Measurements from ENCODE around the gene SLC2A9.

The SLC2A9 gene

GRCh38 chr4:9880406-9881197 lies 140.7 kb downstream of the SLC2A9 start:
- DNase-seq: no peak

- DNase-seq: no peak
Measured at GRCh38 chr4:9877123-9877522, 144.2 kb downstream of the SLC2A9 start.

GRCh38 chr4:9875516-9875915 lies 145.8 kb downstream of the SLC2A9 start:
- no peak for DNase-seq

- DNase-seq: no peak
Measured at GRCh38 chr4:9874385-9874784, 146.9 kb downstream of the SLC2A9 start.

- DNase-seq: peak; percentile 46
Measured at GRCh38 chr4:9870165-9870790, 151.0 kb downstream of the SLC2A9 start.

- DNase-seq: no peak
Measured at GRCh38 chr4:9867751-9868425, 153.4 kb downstream of the SLC2A9 start.

GRCh38 chr4:9866931-9867330 lies 154.4 kb downstream of the SLC2A9 start:
- no peak for DNase-seq

GRCh38 chr4:9861561-9861960 lies 159.7 kb downstream of the SLC2A9 start:
- no peak for DNase-seq

- DNase-seq: no peak
Measured at GRCh38 chr4:9859810-9860209, 161.5 kb downstream of the SLC2A9 start.

GRCh38 chr4:9849538-9849920 lies 171.8 kb downstream of the SLC2A9 start:
- DNase-seq: no peak

GRCh38 chr4:9847968-9848748 lies 173.1 kb downstream of the SLC2A9 start:
- DNase-seq: no peak

GRCh38 chr4:9845791-9846493 lies 175.4 kb downstream of the SLC2A9 start:
- DNase-seq: no peak

- DNase-seq: no peak
Measured at GRCh38 chr4:9841072-9841471, 180.2 kb downstream of the SLC2A9 start.

GRCh38 chr4:9835430-9835829 lies 185.9 kb downstream of the SLC2A9 start:
- no peak for DNase-seq

- DNase-seq: no peak
Measured at GRCh38 chr4:9833421-9833820, 187.9 kb downstream of the SLC2A9 start.

- no peak for DNase-seq
Measured at GRCh38 chr4:9832640-9833039, 188.7 kb downstream of the SLC2A9 start.

- no peak for DNase-seq
Measured at GRCh38 chr4:9826551-9826950, 194.7 kb downstream of the SLC2A9 start.

GRCh38 chr4:9825049-9825448 lies 196.2 kb downstream of the SLC2A9 start:
- no peak for DNase-seq

- no peak for DNase-seq
Measured at GRCh38 chr4:9820343-9820742, 201.0 kb downstream of the SLC2A9 start.

- no peak for DNase-seq
Measured at GRCh38 chr4:9816285-9816684, 205.0 kb downstream of the SLC2A9 start.

GRCh38 chr4:9812501-9813340 lies 208.6 kb downstream of the SLC2A9 start:
- no peak for DNase-seq

GRCh38 chr4:9811806-9812205 lies 209.5 kb downstream of the SLC2A9 start:
- no peak for DNase-seq
